H1 (cell line): ENCODE measurements around the gene IPO11. TPM values are rescaled to one million over a fixed set of nuclear protein-coding genes. Genes with fewer than 3 reads are reported as not detected.

Experiments
- CTCF ChIA-PET: fragments of 300-600 bp; sonication (Branson Sonifier 250); formaldehyde crosslinking; loops from one replicate; lab custom pipeline; 2021; ENCODE audit not compliant: partially characterized antibody; lab: Charles Lee
- POLR2A ChIA-PET: fragments of 300-600 bp; sonication (Branson Sonifier 250); formaldehyde crosslinking; loops from one replicate; lab custom pipeline; 2021; ENCODE audit warnings: inconsistent platforms; ENCODE audit not compliant: partially characterized antibody; lab: Charles Lee
- DNase-seq, 2 experiments: peaks; one replicate each; pipeline versions ENCODE4 v3.0.0 to v3.0.0-alpha.2; 2010 to 2022; ENCODE audit warnings: low spot score in 2 of 2, low read depth in 1 of 2, mixed read lengths in 1 of 2
- FAIRE-seq: peaks from 2 replicates; lab custom pipeline; 2011; peaks lifted over from hg19 to GRCh38; lab: Jason Lieb, UNC
- H2AFZ ChIP-seq: 2 replicates; pipeline ENCODE4 v1.8.1; 2012; ENCODE audit warnings: low read length, inconsistent platforms
- H2AK5ac ChIP-seq: 2 replicates; pipeline ENCODE4 v1.6.1; 2013; ENCODE audit warnings: low read depth, low read length
- H2BK120ac ChIP-seq: replicated peaks from 2 replicates; pipeline ENCODE3; 2013; ENCODE audit warnings: low read depth, low read length, inconsistent platforms
- H2BK12ac ChIP-seq: 2 replicates; pipeline ENCODE4 v1.6.1; 2013; ENCODE audit warnings: low read depth, low read length
- H2BK15ac ChIP-seq: 2 replicates; pipeline ENCODE4 v1.6.1; 2013; ENCODE audit warnings: low read length
- H2BK20ac ChIP-seq: 2 replicates; pipeline ENCODE4 v1.6.1; 2013; ENCODE audit warnings: low read length
- H2BK5ac ChIP-seq: 2 replicates; pipeline ENCODE4 v1.6.1; 2013; ENCODE audit warnings: low read depth, low read length
- H3K14ac ChIP-seq: 2 replicates; pipeline ENCODE4 v1.6.1; 2013; ENCODE audit warnings: inconsistent platforms; ENCODE audit not compliant: insufficient read length
- H3K18ac ChIP-seq: 2 replicates; pipeline ENCODE4 v1.6.1; 2013; ENCODE audit warnings: low read length; ENCODE audit errors: extremely low read depth
- H3K23ac ChIP-seq: 2 replicates; pipeline ENCODE4 v1.6.1; 2013; ENCODE audit warnings: inconsistent platforms; ENCODE audit not compliant: insufficient read length
- H3K23me2 ChIP-seq: 2 replicates; pipeline ENCODE4 v1.6.1; 2013; ENCODE audit warnings: low read depth, low read length
- H3K27ac ChIP-seq: 2 replicates; pipeline ENCODE4 v1.6.1; 2011; ENCODE audit warnings: low read depth, low read length, inconsistent platforms
- H3K27me3 ChIP-seq, 4 experiments: replicated peaks in 1 of 4; 1 replicate in 1 of 4; 2 replicates in 3 of 4; pipeline versions ENCODE4 v1.6.1 to v1.8.1; 2011 to 2013; ENCODE audit warnings: low read length in 3 of 4, mild to moderate bottlenecking in 3 of 4, inconsistent platforms in 2 of 4, mixed read lengths in 2 of 4, moderate library complexity in 1 of 4; ENCODE audit not compliant: control insufficient read depth in 3 of 4, insufficient read depth in 3 of 4; ENCODE audit errors: extremely low read depth in 1 of 4
- H3K36me3 ChIP-seq, 4 experiments: 2 replicates each; pipeline versions ENCODE4 v1.6.1 to v1.8.1; 2011 to 2013; ENCODE audit warnings: mild to moderate bottlenecking in 4 of 4, low read length in 3 of 4, moderate library complexity in 2 of 4, control low read depth in 1 of 4, inconsistent platforms in 1 of 4; ENCODE audit not compliant: insufficient read depth in 4 of 4, control insufficient read depth in 2 of 4
- H3K4ac ChIP-seq: replicated peaks from 2 replicates; pipeline ENCODE3; 2013; ENCODE audit warnings: low read length, low read depth, mixed read lengths, inconsistent platforms; ENCODE audit not compliant: insufficient read length
- H3K4me1 ChIP-seq, 4 experiments: replicated peaks in 1 of 4; 1 replicate in 1 of 4; 2 replicates in 3 of 4; pipeline versions ENCODE4 v1.6.1 to v1.8.1; 2011 to 2013; ENCODE audit warnings: low read length in 3 of 4, inconsistent platforms in 2 of 4, mixed read lengths in 1 of 4; ENCODE audit not compliant: insufficient read depth in 4 of 4, control insufficient read depth in 3 of 4
- H3K4me2 ChIP-seq, 2 experiments: 2 replicates each; pipeline versions ENCODE4 v1.6.1 to v1.8.1; 2011 to 2013; ENCODE audit warnings: low read depth in 2 of 2, low read length in 2 of 2, control low read depth in 1 of 2, inconsistent platforms in 1 of 2, mild to moderate bottlenecking in 1 of 2; ENCODE audit not compliant: insufficient read depth in 1 of 2
- H3K4me3 ChIP-seq, 4 experiments: fragments of 200-600, 300-600 bp in 1 of 4; sonication (generic), shearing (Covaris generic), sonication (Bioruptor Twin) in 1 of 4; 2 replicates each; pipeline versions ENCODE4 v1.5.1 to v1.8.1; 2011 to 2016; ENCODE audit warnings: low read length in 4 of 4, low read depth in 3 of 4, control low read depth in 2 of 4, inconsistent platforms in 2 of 4, mild to moderate bottlenecking in 2 of 4, mixed read lengths in 1 of 4, moderate library complexity in 1 of 4; ENCODE audit not compliant: insufficient read depth in 2 of 4; ENCODE audit errors: extremely low read depth in 1 of 4
- H3K56ac ChIP-seq: replicated peaks from 2 replicates; pipeline ENCODE3; 2013; ENCODE audit warnings: low read depth, mild to moderate bottlenecking, mixed read lengths, low read length, inconsistent platforms; ENCODE audit not compliant: insufficient read length
- H3K79me1 ChIP-seq: 2 replicates; pipeline ENCODE4 v1.6.1; 2013; ENCODE audit warnings: low read depth, low read length, control low read depth
- H3K79me2 ChIP-seq, 2 experiments: 2 replicates each; pipeline versions ENCODE4 v1.6.1 to v1.8.1; 2012 to 2013; ENCODE audit warnings: low read length in 2 of 2, mild to moderate bottlenecking in 2 of 2, inconsistent platforms in 1 of 2; ENCODE audit not compliant: insufficient read depth in 2 of 2, control insufficient read depth in 1 of 2
- H3K9ac ChIP-seq, 4 experiments: replicated peaks in 1 of 4; 1 replicate in 1 of 4; 2 replicates in 3 of 4; pipeline versions ENCODE4 v1.6.1 to v1.8.1; 2011 to 2013; ENCODE audit warnings: low read depth in 3 of 4, low read length in 3 of 4, control low read depth in 2 of 4, mild to moderate bottlenecking in 2 of 4, moderate library complexity in 2 of 4, inconsistent platforms in 1 of 4; ENCODE audit errors: extremely low read depth in 1 of 4
- H3K9me3 ChIP-seq, 2 experiments: 2 replicates each; pipeline versions ENCODE4 v1.6.1 to v1.8.1; 2012 to 2013; ENCODE audit warnings: mild to moderate bottlenecking in 2 of 2, moderate library complexity in 2 of 2, control low read depth in 1 of 2, inconsistent platforms in 1 of 2, low read depth in 1 of 2, low read length in 1 of 2, mixed read lengths in 1 of 2; ENCODE audit not compliant: insufficient read depth in 2 of 2
- H4K20me1 ChIP-seq, 2 experiments: replicated peaks in 1 of 2; 2 replicates each; pipeline versions ENCODE3 to v1.8.1; 2011 to 2013; ENCODE audit warnings: inconsistent platforms in 2 of 2, low read length in 2 of 2, mild to moderate bottlenecking in 1 of 2; ENCODE audit not compliant: insufficient read depth in 2 of 2, control insufficient read depth in 1 of 2
- H4K5ac ChIP-seq: 2 replicates; pipeline ENCODE4 v1.6.1; 2013; ENCODE audit warnings: low read length, low read depth, mixed read lengths, inconsistent platforms; ENCODE audit not compliant: insufficient read length
- H4K8ac ChIP-seq: 2 replicates; pipeline ENCODE4 v1.8.0; 2013; ENCODE audit warnings: mild to moderate bottlenecking, moderate library complexity, low read length, inconsistent platforms; ENCODE audit not compliant: insufficient read depth; ENCODE audit errors: extremely low read depth
- H4K91ac ChIP-seq: replicated peaks from 2 replicates; pipeline ENCODE3; 2013; ENCODE audit warnings: low read length, mixed read lengths, inconsistent platforms; ENCODE audit not compliant: insufficient read length
- CBX8 ChIP-seq: fragments of 300-800, 300-1000 bp; sonication (generic); IDR thresholded peaks from 2 replicates; pipeline ENCODE4 v1.7.1; 2016; ENCODE audit warnings: low read depth, low read length, borderline replicate concordance
- CHD1 ChIP-seq: IDR thresholded peaks from 2 replicates; pipeline ENCODE4 v1.6.1; 2012; ENCODE audit warnings: low read depth, low read length, improper control_type of control experiment
- CTCF ChIP-seq, 3 experiments: IDR thresholded peaks; 1 replicate in 2 of 3; 2 replicates in 1 of 3; pipeline versions ENCODE4 v1.5.1 to v1.6.1; 2011; ENCODE audit warnings: low read length in 3 of 3, mild to moderate bottlenecking in 3 of 3, inconsistent platforms in 2 of 3, low read depth in 1 of 3, moderate library complexity in 1 of 3; ENCODE audit not compliant: insufficient read depth in 1 of 3; ENCODE audit errors: control extremely low read depth in 1 of 3
- E2F6 ChIP-seq: IDR thresholded peaks from 2 replicates; pipeline ENCODE4 v1.6.1; 2012; ENCODE audit warnings: inconsistent platforms
- EGR1 ChIP-seq: IDR thresholded peaks from 2 replicates; pipeline ENCODE4 v1.6.1; 2011; ENCODE audit warnings: low read depth, low read length, borderline replicate concordance
- HDAC6 ChIP-seq: IDR thresholded peaks from one replicate; pipeline ENCODE4 v1.7.1; 2012; ENCODE audit warnings: low read depth, mild to moderate bottlenecking, inconsistent platforms, low read length, moderate library complexity
- ZNF274 ChIP-seq: IDR thresholded peaks from 2 replicates; pipeline ENCODE4 v1.7.0; 2012; ENCODE audit warnings: low read length, borderline replicate concordance; ENCODE audit errors: extremely low read depth
- WGBS, 2 experiments: shearing (Covaris generic) in 1 of 2; methylation state at CpG; one replicate each; pipeline versions ENCODE4 v1.1.6 to v1.1.7; 2013 to 2015; ENCODE audit warnings: low lambda C conversion rate in 2 of 2, mixed read lengths in 2 of 2, inconsistent platforms in 1 of 2, low coverage in 1 of 2, missing lambda C conversion rate in 1 of 2; ENCODE audit not compliant: insufficient replicate concordance in 2 of 2, insufficient coverage in 1 of 2, insufficient read length in 1 of 2; ENCODE audit errors: extremely low coverage in 1 of 2, missing lambda C conversion rate in 1 of 2; 5-methylcytosine and 5-hydroxymethylcytosine counted together
- polyA plus RNA-seq, 7 experiments: library from polyadenylated mRNA; depleted of rRNA in 3 of 7; stranded (reverse) in 5 of 7; unstranded in 2 of 7; fragments of >200 nt in 5 of 7; fragments of 200-250 nt in 2 of 7; gene quantifications; 1 replicate in 5 of 7; 2 replicates in 1 of 7; 4 replicates in 1 of 7; pipeline versions ENCODE4 v1.2.1 to v1.2.3, GENCODE V29; 2011 to 2013; ENCODE audit warnings: missing spikeins in 2 of 7, mixed read lengths in 2 of 7
- total RNA-seq: library from RNA; stranded (reverse); fragmentation: NEBNext Ultra II Directional; extraction: Animal tissue kit (Norgen Biotek cat#: 25700); gene quantifications from 2 replicates; pipeline ENCODE4 v1.2.1, GENCODE V29; 2021

The IPO11 gene
- total and polyA plus RNA-seq, 2 of the 8 experiments (the other 6 are each of a cell fraction or from before 2014, with no cell fraction given), result 23.6 to 64.4 TPM

- Histone ChIP-seq H3K4ac (no peak overlapping the region), H3K18ac (no peak overlapping the region), H3K23ac (no peak overlapping the region), H2BK20ac (no peak overlapping the region), H3K4me1 (no peaks in the 10 kb centered on the region), H2BK15ac (no peak overlapping the region), H2BK12ac (no peak overlapping the region), H3K27ac (no peak overlapping the region), H3K36me3 (peaks cover 0 to 7% (median 2%) of the 10 kb centered on the region in 4 experiments; a peak in 3 of 8 replicates), H3K23me2 (no peaks in the 10 kb centered on the region), H3K27me3 (no peaks in the 10 kb centered on the region), H3K9me3 (no peaks in the 10 kb centered on the region), H4K20me1 (no peaks in the 10 kb centered on the region), H3K79me1 (no peaks in the 10 kb centered on the region), H3K4me3 (no peak overlapping the region), H4K5ac (no peak overlapping the region), H2AK5ac (no peak overlapping the region), H2BK120ac (no peak overlapping the region), H3K56ac (no peak overlapping the region), H3K14ac (no peak overlapping the region), H3K9ac (no peak overlapping the region), H2AFZ (no peak overlapping the region), H3K79me2 (no peaks in the 10 kb centered on the region), H4K8ac (no peak overlapping the region), H4K91ac (no peak overlapping the region), H3K4me2 (no peak overlapping the region), H2BK5ac (no peak overlapping the region)
- WGBS, 2 experiments, result 87% methylated on average over 9 of the region's 9 CpGs; no CpG with 5 or more reads in 1 of the 2 experiments
- no peak for FAIRE-seq
- CTCF ChIA-PET, result interaction anchor here (0.9 to 1.1 kb wide), 2 partner anchors 10 to 15 kb away, joined by 3 read pairs; no protein-coding TSS in a partner anchor
- TF ChIP-seq CTCF (IDR thresholded peaks at IDR 0.05; ENCODE audit: control extremely low read depth in 1 of 3, insufficient read depth in 1 of 3, low read depth in 1 of 3, low read length in 3 of 3) (no peak), CBX8 (no peak), E2F6 (no peak), EGR1 (no peak), HDAC6 (no peak), CHD1 (no peak), ZNF274 (no peak)
- DNase-seq, result no peak
- POLR2A ChIA-PET, result no interaction called here
These were observed 62.5 kb downstream of the IPO11 start for GRCh38 chr5:62475072-62475471.
